ENCODE measurements around the gene VPS16.
"Not testable (repeated sequence)": the region's sequence is repeated elsewhere in the genome, so short reads cannot be mapped to it uniquely, and the experiment has no call there.

Gene VPS16

GRCh38 chr20:2872459-2873009 is 32.0 kb downstream of the VPS16 start:
- DNase-seq, result no peak

GRCh38 chr20:2873010-2873746 is 32.6 kb downstream of the VPS16 start, which contains the start of gene PTPRA:
Gene PTPRA (plus strand): TSS chr20:2873481. CDS start chr20:2964278, 90,797 bp downstream.
- peak; percentile 59 for DNase-seq

DNA sequence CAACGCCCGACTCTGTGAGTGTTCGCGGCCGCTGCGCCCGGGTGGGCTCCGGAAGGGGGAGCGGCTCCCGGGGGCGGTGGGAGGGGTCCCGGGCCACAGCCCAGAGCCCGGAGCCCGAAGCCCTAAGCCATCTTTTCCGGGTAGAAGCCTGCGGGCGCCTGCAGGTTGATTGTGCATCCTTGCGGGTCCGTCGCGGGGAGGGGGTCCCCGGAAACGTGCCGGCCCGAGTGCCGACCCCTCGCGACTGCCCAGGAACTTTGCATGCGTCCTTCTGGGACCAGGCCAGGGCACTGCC is 33.1 kb downstream of the VPS16 start:
- no peak for DNase-seq

DNA sequence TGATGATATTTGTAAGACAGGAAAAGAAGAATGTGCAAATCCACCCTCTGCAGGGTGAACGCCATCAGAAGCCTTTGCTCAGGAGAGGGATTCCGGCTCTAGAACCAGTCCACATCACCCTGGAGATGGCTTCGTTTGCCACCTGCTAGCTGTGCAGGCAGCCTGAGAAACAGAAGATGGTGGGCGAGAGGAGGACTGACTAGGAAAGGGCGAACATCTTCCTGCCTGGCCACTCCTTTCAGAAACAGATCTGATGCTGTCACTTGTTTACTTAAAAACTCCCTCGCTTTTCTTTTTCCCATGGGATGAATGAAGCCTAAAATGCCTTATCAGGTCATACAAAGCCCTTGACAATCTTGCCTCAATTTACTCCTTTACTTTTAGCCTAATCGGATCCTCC is 33.9 kb downstream of the VPS16 start:
- DNase-seq, result no peak

DNA sequence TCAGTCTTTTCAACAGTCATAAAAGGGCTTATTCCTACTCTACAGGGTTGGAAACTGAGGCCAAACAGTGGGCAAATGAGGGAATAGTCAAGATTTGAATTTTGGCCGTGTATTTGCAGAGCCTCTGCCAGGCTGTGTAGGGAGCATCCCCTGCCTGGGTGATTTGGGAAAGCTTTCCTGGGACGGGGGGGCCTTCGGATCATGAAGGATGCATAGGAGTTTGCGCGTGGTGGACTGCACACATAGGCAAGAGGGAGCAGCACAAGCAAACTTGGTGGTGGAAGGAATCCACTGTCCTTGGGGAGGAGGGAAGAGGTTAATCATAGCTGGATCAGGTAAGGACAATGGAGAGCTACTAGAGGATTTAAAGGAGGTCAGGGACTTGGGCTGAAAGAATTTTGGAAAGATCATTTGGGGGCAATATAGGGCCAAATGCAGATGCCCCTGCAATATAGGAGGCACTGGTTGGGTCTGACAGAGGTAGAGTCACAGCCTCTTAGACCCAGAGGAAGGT is 35.2 kb downstream of the VPS16 start:
- no peak for DNase-seq

DNA sequence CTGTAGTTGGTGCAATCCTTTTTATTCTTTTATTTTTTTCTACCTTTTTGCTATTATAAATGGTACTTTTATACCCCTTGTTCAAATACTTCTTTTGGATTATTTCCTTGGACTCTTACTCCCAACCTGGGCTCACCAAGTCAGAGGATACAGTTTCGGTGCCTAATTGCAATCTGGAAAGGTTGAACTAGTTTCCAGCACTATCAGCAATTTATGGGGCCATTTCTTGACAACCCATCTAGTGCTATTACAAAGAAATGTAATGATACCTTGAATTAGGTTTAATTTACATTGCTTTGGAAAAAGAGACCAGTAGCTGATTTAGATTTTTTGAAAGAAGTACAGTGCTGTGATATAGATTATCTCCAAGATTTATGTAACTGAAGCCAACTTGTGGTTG is 38.0 kb downstream of the VPS16 start:
- no peak for DNase-seq

DNA sequence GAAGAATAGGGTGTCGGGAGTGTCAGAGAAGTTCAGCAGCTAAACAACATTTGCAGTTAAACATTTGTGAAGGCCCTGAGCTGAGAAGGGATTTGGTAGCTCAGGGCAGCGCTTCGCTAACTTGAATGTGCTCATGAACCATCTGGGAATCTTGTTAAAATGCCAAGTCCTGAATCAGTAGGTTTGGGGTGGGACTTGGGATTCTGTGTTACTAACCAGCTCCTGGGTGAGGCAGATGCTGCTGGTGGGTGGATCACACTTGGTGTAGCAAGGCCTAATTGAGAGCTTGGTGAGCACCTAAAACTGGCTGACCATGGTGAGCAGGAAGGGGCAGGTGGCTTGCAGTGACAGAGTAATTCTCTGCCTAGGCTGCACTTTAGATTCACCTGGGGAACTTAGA is 38.6 kb downstream of the VPS16 start:
- no peak for DNase-seq

DNA sequence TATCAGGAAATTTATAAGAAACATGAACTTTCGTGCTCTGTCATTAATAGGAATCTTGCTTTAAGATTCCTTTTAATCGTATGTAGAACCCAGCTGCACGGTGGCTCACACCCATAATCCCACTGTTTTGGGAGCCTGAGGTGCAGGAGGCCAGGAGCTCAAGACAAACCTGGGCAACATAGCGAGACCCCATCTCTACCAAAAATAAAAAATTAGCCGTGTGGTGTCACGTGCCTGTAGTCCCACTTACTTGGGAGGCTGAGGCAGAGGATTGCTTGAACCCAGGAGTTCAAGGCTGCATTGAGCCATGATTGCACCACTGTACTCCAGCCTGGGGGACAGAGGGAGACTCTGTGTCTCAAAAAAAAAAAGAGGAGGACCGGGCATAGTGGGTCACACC is 40.1 kb downstream of the VPS16 start:
- no peak for DNase-seq

DNA sequence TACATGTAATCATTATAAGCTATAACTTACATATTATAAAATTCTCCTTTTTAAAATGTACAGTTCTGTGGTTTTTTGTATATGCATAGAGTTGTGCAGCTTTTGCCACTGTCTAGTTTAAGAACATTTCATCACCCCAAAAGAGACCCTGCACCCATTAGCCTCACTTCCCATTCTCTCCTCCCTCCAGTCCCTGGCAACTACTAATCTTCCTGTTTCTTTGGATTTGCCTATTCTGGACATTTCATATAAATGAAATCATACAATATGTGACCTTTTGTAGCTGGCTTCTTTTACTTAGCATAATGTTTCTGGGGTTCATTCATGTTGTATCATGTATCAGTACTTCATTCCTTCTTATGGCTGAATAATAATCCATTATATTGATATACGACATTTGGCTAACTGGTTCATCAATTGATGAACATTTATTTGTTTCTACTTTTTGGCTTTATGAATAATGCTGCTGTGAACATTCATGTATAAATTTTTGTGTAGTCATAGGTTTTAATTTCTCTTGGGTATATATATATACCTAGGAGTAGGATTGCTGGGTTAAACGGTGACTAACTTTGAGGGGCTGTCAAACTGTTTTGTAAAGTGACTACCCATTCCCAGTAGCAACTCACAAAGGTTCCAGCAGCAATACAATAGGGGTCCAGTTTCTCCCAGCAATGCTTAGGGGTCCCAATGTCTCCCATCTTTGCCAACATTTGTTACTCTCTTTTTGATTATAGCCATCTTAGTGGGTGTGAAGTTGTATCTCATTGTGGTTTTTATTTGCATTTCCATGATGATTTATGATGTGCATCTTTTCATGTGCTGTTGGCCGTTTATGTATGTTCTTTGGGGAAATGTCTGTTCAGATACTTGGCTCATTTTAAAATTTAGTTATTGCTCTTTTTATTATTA is 43.4 kb downstream of the VPS16 start:
- DNase-seq, result no peak

DNA sequence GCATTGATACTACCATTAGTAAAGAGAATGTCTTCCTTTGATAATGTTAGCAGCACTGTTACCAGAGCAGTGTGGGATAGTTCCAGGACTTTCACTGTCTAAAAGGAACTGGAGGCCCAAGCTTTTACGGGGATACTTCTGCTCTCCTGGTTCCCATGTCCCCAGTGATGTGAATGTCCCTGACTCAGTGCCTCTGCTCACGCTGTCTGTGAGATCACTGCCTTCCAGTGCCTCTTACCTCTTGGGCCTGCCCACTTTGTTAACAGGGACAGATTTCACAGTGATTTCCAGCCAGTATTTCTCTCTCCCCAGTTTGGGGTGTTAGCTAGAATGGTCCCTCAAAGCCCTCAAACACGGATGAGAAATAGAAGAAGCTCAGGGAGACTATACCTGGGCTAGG is 47.2 kb downstream of the VPS16 start:
- DNase-seq, result no peak

DNA sequence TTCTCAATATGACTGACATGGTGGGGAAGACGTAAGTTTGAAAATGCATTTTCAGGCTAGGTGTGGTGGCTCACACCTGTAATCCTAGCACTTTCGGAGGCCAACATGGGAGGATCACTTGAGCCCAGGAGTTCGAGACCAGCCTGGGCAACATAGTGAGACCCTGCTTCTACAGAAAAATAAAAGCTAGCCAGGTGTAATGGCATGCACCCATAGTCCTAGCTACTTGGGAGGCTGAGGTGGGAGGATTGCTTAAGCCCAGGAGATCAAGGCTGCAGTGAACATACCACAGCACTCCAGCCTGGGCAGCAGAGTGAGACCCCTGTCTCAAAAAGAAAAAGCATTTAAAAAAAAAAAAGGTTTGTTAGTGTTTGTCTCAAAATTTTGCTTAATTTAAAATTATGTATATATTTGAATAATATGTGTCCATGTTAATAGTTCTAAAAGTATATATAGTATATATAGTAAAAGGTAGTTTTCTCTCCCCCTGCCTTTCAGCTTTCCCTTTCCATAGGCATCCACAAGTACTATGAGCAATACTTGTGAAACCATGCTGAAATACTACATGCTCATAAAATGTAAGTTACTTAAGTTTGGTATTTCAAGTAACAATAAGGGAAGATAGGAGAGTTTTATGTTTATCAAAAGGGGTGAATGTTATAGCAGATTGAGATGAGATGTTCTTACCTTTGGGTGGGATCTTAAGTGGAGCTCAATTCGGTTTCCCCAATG is 47.8 kb downstream of the VPS16 start:
- no peak for DNase-seq

DNA sequence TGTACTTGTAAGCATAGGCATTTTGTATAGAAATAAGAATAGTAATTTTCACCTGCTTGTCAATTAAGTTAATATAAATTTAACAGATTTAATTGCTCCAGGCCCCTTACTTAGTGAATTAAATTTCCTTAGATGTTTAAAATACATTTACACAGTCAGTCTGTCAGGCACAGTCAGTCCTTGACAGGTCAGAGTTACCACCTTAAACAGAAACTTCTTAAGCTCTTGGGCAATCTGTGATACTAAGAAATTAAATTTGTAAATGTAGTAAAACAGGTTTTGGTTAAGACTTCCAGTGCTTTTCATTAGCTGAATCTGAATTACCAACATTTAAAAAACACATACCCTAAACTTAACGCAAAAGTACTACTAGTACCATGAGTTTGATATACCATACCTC is 48.7 kb downstream of the VPS16 start:
- DNase-seq, result no peak

GRCh38 chr20:2889797-2890196 is 49.3 kb downstream of the VPS16 start:
- no peak for DNase-seq

DNA sequence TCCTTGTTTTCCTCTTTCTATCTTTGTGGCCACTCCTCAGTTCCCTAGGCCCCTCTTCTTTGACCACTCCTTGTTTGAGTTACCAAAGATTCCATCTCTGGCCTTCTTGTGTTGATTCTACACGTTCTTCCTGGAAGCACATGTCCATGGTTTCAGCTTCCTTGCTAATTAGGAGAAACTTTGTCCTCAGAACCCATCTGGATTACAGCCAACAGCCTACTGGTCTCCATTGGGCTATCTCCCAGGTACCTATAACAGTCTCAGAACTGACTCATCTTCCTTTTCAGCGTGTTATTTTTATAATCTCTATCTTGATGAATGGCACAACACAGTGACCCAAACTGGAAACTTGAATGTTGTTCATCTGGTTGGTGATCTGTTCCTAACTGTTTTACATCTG is 50.2 kb downstream of the VPS16 start:
- DNase-seq, result no peak

- no peak for DNase-seq
These were observed 50.8 kb downstream of the VPS16 start for GRCh38 chr20:2891343-2891742.

- no peak for DNase-seq
These were observed 51.8 kb downstream of the VPS16 start for GRCh38 chr20:2892376-2892775.

- DNase-seq, result no peak
These were observed 53.7 kb downstream of the VPS16 start for GRCh38 chr20:2894221-2894620.

- not testable (repeated sequence) for DNase-seq
These were observed 54.6 kb downstream of the VPS16 start for GRCh38 chr20:2895154-2895553.

GRCh38 chr20:2899243-2899642 is 58.7 kb downstream of the VPS16 start:
- no peak for DNase-seq

GRCh38 chr20:2900845-2901592 is 60.5 kb downstream of the VPS16 start:
- DNase-seq, result no peak

- DNase-seq, result no peak
These were observed 61.7 kb downstream of the VPS16 start for GRCh38 chr20:2902291-2902690.

DNA sequence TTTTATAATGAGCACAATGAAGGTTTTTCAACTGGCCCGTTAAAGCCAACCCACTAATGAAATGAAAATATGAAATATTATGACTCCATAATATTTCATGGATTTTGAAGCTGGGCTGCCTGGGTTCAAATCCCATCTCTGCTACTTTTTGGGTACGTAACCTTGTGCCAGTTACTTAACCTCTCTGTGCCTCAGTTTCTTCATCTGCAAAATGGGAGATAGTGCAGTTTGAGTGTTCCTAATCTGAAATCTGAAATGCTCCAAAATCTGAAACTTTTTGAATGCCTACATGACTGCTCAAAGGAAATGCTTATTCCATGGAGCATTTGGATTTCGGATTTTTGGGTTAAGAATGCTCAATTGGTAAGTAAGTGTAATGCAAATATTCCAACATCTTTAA is 62.3 kb downstream of the VPS16 start:
- no peak for DNase-seq
